Upper lobe of left lung (tissue), 4 donors: ENCODE results near the gene PRRC2B.

Experiments
- EP300 ChIP-seq, 4 donors: sonication (generic); formaldehyde crosslinking; IDR thresholded peaks; one replicate each; pipeline ENCODE4 v1.5.1; 2017; ENCODE audit warnings: antibody characterized with exemption in 4 of 4, control low read depth in 2 of 4
- POLR2A ChIP-seq, 4 donors: fragments of 450-650 bp; IDR thresholded peaks; one replicate each; pipeline ENCODE4 v1.5.1; 2016 to 2017; ENCODE audit warnings: antibody characterized with exemption in 4 of 4, mild to moderate bottlenecking in 2 of 4
- TF ChIP-seq, protein P1 (sequence below), 6 experiments: fragments of 450-650 bp in 4 of 6; fragments of 200-600 bp in 2 of 6; sonication (generic) in 2 of 6; IDR thresholded peaks; one replicate each; pipeline ENCODE4 v1.5.1; 2016 to 2019; ENCODE audit warnings: antibody characterized with exemption in 6 of 6

DNA sequence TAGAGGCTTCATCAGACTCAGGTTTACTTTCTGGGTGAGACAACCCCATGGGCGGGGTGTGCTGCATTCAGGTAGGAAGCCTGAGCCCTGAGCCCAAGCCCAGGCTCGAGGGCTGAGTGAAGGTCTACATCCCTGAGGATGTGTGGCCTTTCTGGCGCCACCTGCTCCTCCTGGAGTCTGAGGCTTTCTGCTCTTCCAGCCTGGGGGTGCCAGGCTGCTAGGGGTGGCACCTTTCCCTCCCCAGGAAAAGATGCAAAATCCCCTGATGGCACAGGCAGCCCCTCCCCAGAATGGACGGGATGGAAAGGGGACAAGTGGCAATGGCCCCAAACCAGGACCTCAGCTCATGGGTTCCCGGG is 44.4 kb upstream of the PRRC2B start:
- TF ChIP-seq, protein P1, sequence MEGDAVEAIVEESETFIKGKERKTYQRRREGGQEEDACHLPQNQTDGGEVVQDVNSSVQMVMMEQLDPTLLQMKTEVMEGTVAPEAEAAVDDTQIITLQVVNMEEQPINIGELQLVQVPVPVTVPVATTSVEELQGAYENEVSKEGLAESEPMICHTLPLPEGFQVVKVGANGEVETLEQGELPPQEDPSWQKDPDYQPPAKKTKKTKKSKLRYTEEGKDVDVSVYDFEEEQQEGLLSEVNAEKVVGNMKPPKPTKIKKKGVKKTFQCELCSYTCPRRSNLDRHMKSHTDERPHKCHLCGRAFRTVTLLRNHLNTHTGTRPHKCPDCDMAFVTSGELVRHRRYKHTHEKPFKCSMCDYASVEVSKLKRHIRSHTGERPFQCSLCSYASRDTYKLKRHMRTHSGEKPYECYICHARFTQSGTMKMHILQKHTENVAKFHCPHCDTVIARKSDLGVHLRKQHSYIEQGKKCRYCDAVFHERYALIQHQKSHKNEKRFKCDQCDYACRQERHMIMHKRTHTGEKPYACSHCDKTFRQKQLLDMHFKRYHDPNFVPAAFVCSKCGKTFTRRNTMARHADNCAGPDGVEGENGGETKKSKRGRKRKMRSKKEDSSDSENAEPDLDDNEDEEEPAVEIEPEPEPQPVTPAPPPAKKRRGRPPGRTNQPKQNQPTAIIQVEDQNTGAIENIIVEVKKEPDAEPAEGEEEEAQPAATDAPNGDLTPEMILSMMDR (IDR thresholded peaks at IDR 0.05), result no peak
- TF ChIP-seq POLR2A (IDR thresholded peaks at IDR 0.05) (no peak), EP300 (IDR thresholded peaks at IDR 0.05) (no peak)
